AG04450 (cell line): ENCODE measurements around the gene CYP2C18. TPM values are rescaled to one million over a fixed set of nuclear protein-coding genes. Genes with fewer than 3 reads are reported as not detected.
"Not testable (repeated sequence)": the region's sequence is repeated elsewhere in the genome, so short reads cannot be mapped to it uniquely, and the experiment has no call there.

Experiments used
- CTCF ChIA-PET: fragments of 300-600, 350-600 bp; formaldehyde crosslinking; extraction: SDS; loops from one replicate; lab custom pipeline; 2022; ENCODE audit warnings: antibody characterized with exemption, inconsistent platforms; lab: Charles Lee
- POLR2A ChIA-PET: fragments of 350-600 bp; formaldehyde crosslinking; extraction: SDS; loops from one replicate; lab custom pipeline; 2021; ENCODE audit warnings: antibody characterized with exemption, inconsistent platforms; lab: Yijun Ruan, JAX
- DNase-seq: peaks from one replicate; pipeline ENCODE4 v3.0.0-alpha.2; 2011; ENCODE audit warnings: low read depth, low spot score
- H3K27ac ChIP-seq: one replicate; pipeline ENCODE4 v1.5.1; 2012; ENCODE audit warnings: low read depth, low read length, control low read depth
- H3K27me3 ChIP-seq: one replicate; pipeline ENCODE4 v1.6.0; 2012; ENCODE audit warnings: low read length; ENCODE audit not compliant: control insufficient read depth, insufficient read depth
- H3K4me3 ChIP-seq: 2 replicates; pipeline ENCODE4 v1.5.1; 2011; ENCODE audit warnings: mild to moderate bottlenecking, low read depth, low read length, control low read depth
- H3K9me3 ChIP-seq: 2 replicates; pipeline ENCODE4 v1.5.1; 2012; ENCODE audit warnings: low read length; ENCODE audit not compliant: control insufficient read depth, insufficient read depth
- polyA plus RNA-seq: library from polyadenylated mRNA; depleted of rRNA; stranded (reverse); fragments of >200 nt; gene quantifications from 2 replicates; pipeline ENCODE4 v1.2.3, GENCODE V29; 2011
- TF ChIP-seq, protein P1 (sequence below): IDR thresholded peaks from 2 replicates; pipeline ENCODE4 v1.5.1; 2011; ENCODE audit warnings: low read depth, low read length, control low read depth, inconsistent platforms

Gene CYP2C18
- polyA plus RNA-seq, 1 experiment = not detected

DNA sequence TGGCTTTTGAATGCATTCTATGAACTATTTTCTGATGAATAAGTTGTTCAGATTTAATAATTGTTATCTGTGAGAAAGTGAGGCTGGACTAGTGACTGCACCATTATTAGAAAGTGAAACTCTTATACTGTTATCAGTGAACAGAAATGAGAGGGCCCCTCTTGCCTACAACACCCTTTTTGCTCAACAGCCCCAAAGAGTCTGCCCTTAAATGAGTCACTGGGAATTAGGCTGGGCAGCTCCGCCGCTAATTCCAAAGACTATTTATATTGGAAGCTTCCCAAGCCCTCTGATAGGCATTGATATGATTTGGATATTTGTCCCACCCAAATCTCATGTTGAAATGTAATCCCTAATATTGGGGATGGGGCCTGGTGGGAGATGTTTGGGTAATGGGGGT is 7.0 kb upstream of the CYP2C18 start:
- no peaks in the 10 kb centered on the region for H3K27me3 ChIP-seq
- TF ChIP-seq, protein P1, sequence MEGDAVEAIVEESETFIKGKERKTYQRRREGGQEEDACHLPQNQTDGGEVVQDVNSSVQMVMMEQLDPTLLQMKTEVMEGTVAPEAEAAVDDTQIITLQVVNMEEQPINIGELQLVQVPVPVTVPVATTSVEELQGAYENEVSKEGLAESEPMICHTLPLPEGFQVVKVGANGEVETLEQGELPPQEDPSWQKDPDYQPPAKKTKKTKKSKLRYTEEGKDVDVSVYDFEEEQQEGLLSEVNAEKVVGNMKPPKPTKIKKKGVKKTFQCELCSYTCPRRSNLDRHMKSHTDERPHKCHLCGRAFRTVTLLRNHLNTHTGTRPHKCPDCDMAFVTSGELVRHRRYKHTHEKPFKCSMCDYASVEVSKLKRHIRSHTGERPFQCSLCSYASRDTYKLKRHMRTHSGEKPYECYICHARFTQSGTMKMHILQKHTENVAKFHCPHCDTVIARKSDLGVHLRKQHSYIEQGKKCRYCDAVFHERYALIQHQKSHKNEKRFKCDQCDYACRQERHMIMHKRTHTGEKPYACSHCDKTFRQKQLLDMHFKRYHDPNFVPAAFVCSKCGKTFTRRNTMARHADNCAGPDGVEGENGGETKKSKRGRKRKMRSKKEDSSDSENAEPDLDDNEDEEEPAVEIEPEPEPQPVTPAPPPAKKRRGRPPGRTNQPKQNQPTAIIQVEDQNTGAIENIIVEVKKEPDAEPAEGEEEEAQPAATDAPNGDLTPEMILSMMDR = no peak
- DNase-seq = no peak
- no peak overlapping the region for H3K4me3 ChIP-seq
- H3K9me3 ChIP-seq = no peaks in the 10 kb centered on the region
- ChIA-PET CTCF (no interaction called here), POLR2A (no interaction called here)
- no peak overlapping the region for H3K27ac ChIP-seq

DNA sequence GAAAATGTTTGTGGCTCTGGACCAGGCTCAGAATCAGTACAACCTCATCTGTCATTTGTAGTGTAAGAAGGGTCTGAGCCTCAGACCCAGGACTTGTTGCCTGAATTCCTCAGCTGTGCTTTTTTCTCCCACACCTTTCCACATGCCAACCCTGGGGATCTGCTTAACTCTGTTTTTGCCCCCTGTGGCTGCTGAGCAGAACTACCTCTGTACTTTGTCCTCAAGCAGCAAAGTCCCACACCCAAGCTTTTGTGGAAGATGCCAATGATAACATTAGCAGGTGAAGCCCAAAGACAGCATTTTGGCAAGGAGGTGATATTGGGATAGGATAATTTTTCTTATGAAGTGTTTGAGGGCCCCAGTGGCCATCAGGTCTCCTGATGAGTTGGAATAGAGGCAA is 5.8 kb upstream of the CYP2C18 start:
- H3K27me3 ChIP-seq = no peaks in the 10 kb centered on the region
- H3K4me3 ChIP-seq = no peak overlapping the region
- TF ChIP-seq, protein P1 = no peak; the same call in 1 of the 2 replicates
- no peak overlapping the region for H3K27ac ChIP-seq
- ChIA-PET CTCF (no interaction called here), POLR2A (no interaction called here)
- DNase-seq = no peak
- H3K9me3 ChIP-seq = no peaks in the 10 kb centered on the region

DNA sequence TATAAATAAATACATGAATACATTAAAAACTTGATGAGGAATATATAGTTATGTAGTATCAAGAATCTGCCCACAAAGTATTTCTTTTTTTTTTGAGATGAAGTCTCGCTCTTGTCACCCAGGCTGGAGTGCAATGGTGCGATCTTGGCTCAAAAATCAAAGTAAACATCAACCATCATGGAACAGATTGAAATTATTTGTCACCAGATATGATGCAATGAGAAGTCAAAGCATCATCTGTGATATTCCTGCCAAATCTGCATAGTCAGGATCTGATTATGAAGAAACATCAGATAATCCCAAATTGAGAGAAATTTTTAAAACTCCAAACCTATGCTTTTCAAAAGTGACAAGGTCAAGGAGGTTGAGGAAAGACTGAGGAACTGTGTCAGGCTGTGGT is 5.1 kb upstream of the CYP2C18 start:
- CTCF ChIA-PET = no interaction called here
- no peaks in the 10 kb centered on the region for H3K27me3 ChIP-seq
- H3K4me3 ChIP-seq = no peak overlapping the region
- POLR2A ChIA-PET = no interaction called here
- no peak overlapping the region for H3K27ac ChIP-seq
- no peaks in the 10 kb centered on the region for H3K9me3 ChIP-seq
- no peak for DNase-seq
- TF ChIP-seq, protein P1 = no peak

DNA sequence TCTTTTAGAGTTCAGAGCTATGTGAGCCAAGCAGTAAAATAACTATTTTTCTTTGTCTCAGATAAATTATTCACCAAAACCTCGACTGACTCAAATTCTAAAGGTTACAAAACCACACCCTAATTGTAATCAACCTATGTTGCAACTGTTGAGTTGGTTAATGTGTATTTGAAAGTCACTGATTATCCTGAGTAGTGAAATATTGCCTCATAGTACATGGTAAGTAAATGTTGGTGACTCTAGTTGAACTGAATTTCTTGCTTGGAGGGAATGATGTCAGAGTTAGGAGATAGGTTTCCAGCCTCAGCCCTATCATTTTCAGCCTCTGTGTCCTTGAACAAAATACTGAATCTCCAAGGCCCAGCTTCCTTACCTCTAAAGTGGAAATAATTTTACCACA is 3.0 kb upstream of the CYP2C18 start:
- ChIA-PET CTCF (no interaction called here), POLR2A (no interaction called here)
- TF ChIP-seq, protein P1 = no peak
- H3K4me3 ChIP-seq = no peak overlapping the region
- H3K9me3 ChIP-seq = no peaks in the 10 kb centered on the region
- no peak overlapping the region for H3K27ac ChIP-seq
- no peaks in the 10 kb centered on the region for H3K27me3 ChIP-seq
- DNase-seq = no peak

DNA sequence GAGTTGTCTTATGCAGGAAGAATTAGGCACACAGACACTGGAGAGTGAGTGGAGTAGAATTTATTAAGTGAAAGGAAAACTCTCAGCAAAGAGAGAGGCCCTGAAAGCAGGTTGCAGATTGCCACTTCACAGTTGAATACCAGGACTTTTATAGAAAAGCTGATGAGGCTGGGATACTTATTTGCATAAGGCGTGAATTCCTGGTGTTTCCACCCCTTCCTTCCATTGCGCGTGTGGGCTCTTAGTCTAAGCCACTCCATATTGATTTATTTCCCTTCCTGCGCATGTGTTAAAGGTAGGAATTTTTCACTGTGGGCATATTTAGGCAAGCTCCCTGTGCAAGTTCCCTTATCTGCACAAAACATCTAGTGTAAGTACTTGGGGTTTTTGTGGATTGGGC is 893 bp upstream of the CYP2C18 start:
- POLR2A ChIA-PET, H3K27me3 ChIP-seq, H3K27ac ChIP-seq, CTCF ChIA-PET, H3K9me3 ChIP-seq, DNase-seq, H3K4me3 ChIP-seq: not testable (repeated sequence)
